C4-2B (cell line): ENCODE results near the gene DCST2.

Source experiments
- ZFX ChIP-seq: fragments of 450-650 bp; IDR thresholded peaks from 2 replicates; pipeline ENCODE4 v1.6.1; 2017
- TF ChIP-seq, protein P1 (sequence below): fragments of 450-650 bp; conservative IDR thresholded peaks from 2 replicates; pipeline ENCODE4 v1.5.1; 2017; ENCODE audit warnings: mild to moderate bottlenecking

DNA sequence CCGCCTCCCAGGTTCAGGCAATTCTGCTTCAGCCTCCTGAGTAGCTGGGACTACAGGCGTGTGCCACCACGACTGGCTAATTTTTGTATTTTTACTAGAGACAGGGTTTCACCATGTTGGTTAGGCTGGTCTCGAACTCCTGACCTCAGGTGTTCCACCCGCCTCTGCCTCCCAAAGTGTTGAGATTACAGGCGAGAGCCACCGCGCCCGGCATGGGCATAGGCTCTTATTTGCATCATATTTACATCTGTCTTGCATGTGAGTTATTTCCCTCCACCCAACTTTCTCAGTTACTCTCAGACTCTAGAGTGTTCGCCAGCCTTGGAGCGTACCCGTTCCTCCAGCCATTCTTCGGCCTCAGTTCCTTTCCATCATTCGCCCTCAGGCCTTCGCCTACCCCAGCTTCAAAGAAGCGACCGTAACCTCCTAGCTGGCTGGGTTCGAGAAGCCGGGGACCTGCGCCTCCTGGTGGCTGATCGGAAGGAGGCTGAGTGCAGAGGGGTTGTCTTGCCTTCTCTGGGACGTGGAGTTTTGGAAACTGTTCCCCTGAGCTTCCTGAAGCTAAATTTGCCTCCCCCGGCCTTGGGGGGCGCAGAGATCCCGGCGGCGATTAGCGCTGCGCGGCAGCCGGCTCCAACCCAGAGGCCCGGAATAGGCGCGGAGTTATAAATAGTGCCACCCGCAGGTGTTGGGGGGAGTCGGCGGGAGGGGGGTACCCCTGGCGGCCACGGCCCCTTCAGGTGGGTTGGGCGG lies 34.6 kb downstream of the DCST2 start:
- TF ChIP-seq, protein P1, sequence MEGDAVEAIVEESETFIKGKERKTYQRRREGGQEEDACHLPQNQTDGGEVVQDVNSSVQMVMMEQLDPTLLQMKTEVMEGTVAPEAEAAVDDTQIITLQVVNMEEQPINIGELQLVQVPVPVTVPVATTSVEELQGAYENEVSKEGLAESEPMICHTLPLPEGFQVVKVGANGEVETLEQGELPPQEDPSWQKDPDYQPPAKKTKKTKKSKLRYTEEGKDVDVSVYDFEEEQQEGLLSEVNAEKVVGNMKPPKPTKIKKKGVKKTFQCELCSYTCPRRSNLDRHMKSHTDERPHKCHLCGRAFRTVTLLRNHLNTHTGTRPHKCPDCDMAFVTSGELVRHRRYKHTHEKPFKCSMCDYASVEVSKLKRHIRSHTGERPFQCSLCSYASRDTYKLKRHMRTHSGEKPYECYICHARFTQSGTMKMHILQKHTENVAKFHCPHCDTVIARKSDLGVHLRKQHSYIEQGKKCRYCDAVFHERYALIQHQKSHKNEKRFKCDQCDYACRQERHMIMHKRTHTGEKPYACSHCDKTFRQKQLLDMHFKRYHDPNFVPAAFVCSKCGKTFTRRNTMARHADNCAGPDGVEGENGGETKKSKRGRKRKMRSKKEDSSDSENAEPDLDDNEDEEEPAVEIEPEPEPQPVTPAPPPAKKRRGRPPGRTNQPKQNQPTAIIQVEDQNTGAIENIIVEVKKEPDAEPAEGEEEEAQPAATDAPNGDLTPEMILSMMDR = peak; percentile 82
- no peak for TF ChIP-seq ZFX
